Measurements from ENCODE around the gene CAMKK1.

CAMKK1 gene

DNA sequence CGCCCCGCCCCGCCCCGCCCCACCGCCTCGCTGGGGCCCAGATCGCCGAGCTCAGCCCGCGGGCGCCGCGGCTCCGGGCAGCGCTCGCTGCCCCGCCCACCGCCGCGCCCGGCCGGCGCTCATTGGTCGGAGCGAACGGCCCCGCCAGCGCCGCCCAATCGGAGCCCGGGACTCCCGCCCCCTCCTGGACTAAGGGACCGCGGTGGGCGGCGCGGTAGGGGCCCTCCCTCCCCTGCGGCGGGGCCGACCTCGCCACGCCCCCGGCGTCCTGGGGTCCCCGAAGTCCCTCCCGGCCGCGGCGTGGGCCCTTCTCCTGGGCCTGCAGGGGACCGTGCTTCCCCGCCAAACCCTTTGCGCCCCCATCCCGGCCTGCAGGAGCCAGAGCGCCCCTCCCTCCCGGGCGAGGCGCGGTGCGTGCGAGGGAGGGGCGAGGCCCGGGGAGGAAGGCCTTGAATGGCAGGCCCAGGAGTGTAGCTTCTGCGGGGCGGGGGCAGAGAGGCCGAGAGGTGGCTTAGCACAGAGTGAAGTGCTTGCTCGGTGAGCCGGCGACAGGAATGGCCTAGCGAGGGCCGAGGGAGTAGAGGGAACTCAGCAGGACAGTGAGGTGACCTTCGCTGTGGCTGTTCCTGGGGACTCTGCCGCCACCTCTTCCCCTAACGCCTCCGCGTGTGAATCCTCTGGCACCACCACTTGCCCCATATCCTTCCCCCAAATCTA is at the start of gene CAMKK1:
CAMKK1 (minus strand) TSS at position 51 of the 717 bp plus-strand sequence. CDS start 7,366 bp downstream, outside the sequence.
- Mint-ChIP-seq H3K27ac (peak within 1 kb of the TSS; percentile 82), H3K4me3 (peak within 1 kb of the TSS; percentile 88), H3K36me3 (no peaks in the 10 kb centered on the region), H3K27me3 (no peaks in the 10 kb centered on the region), H3K9me3 (no peaks in the 10 kb centered on the region), H3K4me1 (peaks cover 33% of the 10 kb centered on the region)
- DNase-seq (ENCODE audit: low spot score in 2 of 2) (peak; percentile 87 to 91), ATAC-seq (ENCODE audit: low read depth) (peak; percentile 79)

DNA sequence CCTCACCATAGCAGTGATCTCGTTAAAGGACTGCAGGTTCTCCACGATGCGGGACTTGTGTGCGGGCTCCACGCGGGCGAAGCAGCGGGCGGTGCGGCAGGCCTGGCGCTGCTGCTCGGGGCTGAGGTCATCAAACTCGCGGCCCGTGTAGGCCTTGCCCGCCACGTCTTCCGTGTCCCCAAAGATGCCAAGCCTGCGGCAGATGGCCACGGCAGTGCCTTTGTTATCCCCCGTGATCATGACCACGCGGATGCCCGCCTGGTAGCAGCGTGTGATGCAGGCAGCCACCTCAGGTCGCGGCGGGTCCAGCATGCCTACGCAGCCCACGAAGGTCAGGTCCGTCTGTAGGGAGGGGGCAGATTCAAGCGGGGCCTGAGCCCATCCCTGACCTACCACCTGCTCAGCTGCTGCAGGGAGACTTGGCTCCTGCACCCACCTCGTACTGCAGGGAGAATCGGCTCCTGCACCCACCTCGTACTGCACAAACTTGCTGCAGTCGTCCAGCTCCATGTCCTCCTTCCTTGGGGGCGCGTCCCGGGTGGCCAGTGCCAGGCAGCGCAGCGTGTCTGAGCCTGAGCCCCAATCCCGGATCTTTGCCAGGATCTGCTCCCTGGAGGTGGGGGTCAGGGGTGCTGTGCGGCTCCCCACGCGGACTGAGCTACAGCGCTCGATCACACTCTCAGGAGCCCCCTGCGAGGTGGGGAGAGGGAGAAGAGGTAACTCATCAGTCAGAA is 48.3 kb upstream of the CAMKK1 start:
- DNase-seq (ENCODE audit: low spot score in 2 of 2) (no peak), ATAC-seq (ENCODE audit: low read depth) (no peak)
- Mint-ChIP-seq H3K4me1 (peaks cover 14% of the 10 kb centered on the region), H3K27ac (no peak overlapping the region), H3K4me3 (no peak overlapping the region), H3K36me3 (peaks cover 45% of the 10 kb centered on the region), H3K9me3 (no peaks in the 10 kb centered on the region), H3K27me3 (no peaks in the 10 kb centered on the region)

DNA sequence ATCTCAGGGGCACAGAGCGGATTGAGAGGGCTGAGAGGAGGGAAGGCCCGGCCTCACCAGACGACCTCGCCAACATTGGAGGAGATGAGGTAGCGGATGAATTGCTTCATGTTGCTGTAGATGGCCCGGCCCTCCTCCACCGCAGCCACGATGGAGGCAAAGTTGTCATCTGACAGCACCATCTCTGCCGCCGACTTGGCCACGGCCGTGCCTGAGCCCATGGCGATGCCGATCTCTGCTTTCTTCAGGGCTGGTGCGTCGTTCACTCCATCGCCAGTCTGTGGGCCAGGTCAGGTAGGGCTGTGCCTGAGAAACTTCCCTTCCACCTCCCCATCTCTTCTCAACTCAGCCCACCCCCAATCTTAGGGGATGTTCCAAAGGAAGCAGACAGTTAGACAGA is 44.5 kb upstream of the CAMKK1 start:
- no peaks in the 10 kb centered on the region for H3K9me3 Mint-ChIP-seq
- ATAC-seq (ENCODE audit: low read depth) (no peak), DNase-seq (ENCODE audit: low spot score in 2 of 2) (no peak)
- peaks cover 42% of the 10 kb centered on the region for H3K36me3 Mint-ChIP-seq
- peaks cover 8% of the 10 kb centered on the region for H3K4me1 Mint-ChIP-seq
- H3K27ac Mint-ChIP-seq = peak overlapping the region; percentile 81
- H3K4me3 Mint-ChIP-seq = no peak overlapping the region
- H3K27me3 Mint-ChIP-seq = no peaks in the 10 kb centered on the region

DNA sequence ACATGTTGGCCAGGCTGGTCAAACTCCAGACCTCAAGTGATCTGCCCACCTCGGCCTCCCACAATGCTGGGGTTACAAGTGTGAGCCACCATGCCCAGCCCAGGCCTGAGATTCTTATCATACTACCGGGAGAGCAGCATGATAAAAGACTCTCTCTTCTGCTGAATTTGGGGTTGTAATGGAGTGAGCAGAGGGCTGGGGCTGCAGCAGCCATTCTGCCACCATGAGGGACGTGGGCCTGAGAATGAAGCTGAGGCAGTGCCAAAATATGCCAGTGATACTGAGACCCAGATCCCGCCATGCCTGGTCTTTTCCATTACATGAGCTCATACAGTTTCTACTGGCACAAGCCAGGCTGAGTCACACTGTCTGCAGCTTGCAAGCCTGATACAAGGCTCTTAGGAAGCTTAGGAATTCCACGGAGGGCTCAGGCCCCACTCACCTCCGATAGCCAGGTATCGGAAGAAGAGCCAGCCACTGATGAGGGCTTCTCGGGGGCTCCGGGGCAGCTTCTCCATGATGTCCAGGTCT is 43.0 kb upstream of the CAMKK1 start:
- no peaks in the 10 kb centered on the region for H3K27me3 Mint-ChIP-seq
- peak overlapping the region; percentile 60 for H3K27ac Mint-ChIP-seq
- H3K4me1 Mint-ChIP-seq = peaks cover 8% of the 10 kb centered on the region
- DNase-seq (ENCODE audit: low spot score in 2 of 2) (no peak), ATAC-seq (ENCODE audit: low read depth) (no peak)
- H3K4me3 Mint-ChIP-seq = no peak overlapping the region
- no peaks in the 10 kb centered on the region for H3K9me3 Mint-ChIP-seq
- peaks cover 37% of the 10 kb centered on the region for H3K36me3 Mint-ChIP-seq

DNA sequence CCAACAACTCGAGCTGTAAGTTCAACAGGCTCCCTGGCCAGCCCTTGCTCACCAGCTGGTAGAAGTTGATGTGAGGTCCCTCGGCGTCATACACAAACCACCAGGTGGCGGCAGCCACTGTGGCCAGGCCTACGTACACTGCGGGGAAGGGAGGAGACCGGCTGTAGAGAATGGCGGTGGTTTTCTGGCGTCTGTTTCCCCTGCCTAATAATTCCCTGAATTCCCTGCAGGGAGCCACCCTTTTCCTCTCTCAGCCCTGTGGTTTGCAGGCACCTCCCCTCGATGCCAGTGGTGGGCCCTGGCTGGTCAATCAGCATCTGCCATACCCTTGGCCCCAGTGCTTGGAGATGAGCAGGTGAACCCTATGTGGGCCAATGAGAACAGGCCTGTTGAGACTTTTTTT is 42.3 kb upstream of the CAMKK1 start:
- Mint-ChIP-seq H3K9me3 (no peaks in the 10 kb centered on the region), H3K36me3 (peaks cover 37% of the 10 kb centered on the region), H3K4me3 (no peak overlapping the region), H3K27me3 (no peaks in the 10 kb centered on the region), H3K4me1 (peaks cover 8% of the 10 kb centered on the region), H3K27ac (peak overlapping the region; percentile 63)
- DNase-seq (ENCODE audit: low spot score in 2 of 2) (peak in 1 of 2 donors; percentile 38), ATAC-seq (ENCODE audit: low read depth) (peak; percentile 90)

DNA sequence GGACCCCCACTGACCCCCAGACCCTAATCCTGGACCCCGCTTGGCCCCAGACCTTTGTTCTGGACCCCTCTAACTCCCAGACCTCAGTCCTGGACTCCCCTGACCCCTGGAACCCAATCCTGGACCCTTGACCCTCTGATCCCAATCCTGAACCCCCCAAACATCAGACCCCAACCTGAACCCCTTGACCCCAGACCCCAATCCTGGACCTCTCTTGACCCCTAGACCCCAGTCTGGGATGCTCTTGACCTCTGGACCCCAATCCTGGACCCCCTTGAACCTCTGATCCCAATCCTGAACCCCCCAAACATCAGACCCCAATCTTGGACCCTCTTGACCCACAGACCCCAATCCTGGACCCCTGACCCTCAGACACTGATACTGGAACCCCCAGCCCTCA is 36.9 kb upstream of the CAMKK1 start:
- Mint-ChIP-seq H3K9me3 (no peaks in the 10 kb centered on the region), H3K4me3 (no peak overlapping the region), H3K27me3 (no peaks in the 10 kb centered on the region), H3K27ac (peak overlapping the region; percentile 41), H3K36me3 (peaks cover 21% of the 10 kb centered on the region), H3K4me1 (peaks cover 9% of the 10 kb centered on the region)
- DNase-seq (ENCODE audit: low spot score in 2 of 2) (no peak), ATAC-seq (ENCODE audit: low read depth) (no peak)

DNA sequence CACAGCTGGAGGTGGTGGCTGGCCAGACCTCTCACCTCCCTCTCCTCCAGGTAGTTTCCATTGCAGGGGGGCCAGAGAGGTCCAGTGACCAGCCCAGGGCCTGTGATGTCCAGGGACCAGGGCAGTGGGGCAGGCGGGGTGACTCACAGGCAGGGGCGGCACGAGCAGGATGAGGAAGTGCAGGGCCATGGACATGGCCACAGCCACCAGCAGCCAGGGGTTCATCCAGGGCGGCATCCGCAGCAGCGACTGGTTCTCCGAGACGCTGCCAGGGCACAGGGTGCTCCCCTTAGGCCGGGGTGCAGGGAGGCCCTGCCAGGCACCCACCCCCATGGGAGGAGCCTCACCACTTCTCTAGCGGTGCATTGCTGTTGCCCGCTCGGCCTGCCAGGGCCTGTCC is 36.3 kb upstream of the CAMKK1 start:
- no peaks in the 10 kb centered on the region for H3K27me3 Mint-ChIP-seq
- H3K9me3 Mint-ChIP-seq = no peaks in the 10 kb centered on the region
- peak overlapping the region; percentile 41 for H3K27ac Mint-ChIP-seq
- ATAC-seq (ENCODE audit: low read depth) = no peak
- peaks cover 20% of the 10 kb centered on the region for H3K36me3 Mint-ChIP-seq
- no peak overlapping the region for H3K4me3 Mint-ChIP-seq
- no peak for DNase-seq (ENCODE audit: low spot score in 2 of 2)
- H3K4me1 Mint-ChIP-seq = peaks cover 10% of the 10 kb centered on the region

DNA sequence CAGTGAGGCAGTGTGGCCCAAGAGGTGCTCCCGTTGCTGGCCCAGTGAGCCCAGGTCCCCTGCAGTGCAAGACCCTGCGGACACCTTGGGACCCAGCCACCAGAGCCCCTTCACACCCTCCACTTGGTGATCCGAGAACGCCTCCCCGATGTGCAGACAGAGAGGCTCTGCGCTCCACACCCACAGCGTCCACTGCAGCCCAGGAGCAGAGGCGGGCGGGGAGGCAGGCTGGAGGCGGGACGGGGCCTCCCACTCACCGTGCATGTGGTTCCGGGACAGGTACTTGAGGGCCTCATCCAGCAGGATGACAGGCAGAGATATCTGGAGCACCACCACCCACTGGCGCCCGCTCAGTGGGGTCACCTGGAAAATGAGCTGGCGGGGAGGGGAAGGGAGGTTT is 35.6 kb upstream of the CAMKK1 start:
- H3K9me3 Mint-ChIP-seq = no peaks in the 10 kb centered on the region
- H3K36me3 Mint-ChIP-seq = peaks cover 20% of the 10 kb centered on the region
- no peak overlapping the region for H3K27ac Mint-ChIP-seq
- peaks cover 14% of the 10 kb centered on the region for H3K4me1 Mint-ChIP-seq
- H3K4me3 Mint-ChIP-seq = no peak overlapping the region
- no peak for DNase-seq (ENCODE audit: low spot score in 2 of 2)
- no peak for ATAC-seq (ENCODE audit: low read depth)
- no peaks in the 10 kb centered on the region for H3K27me3 Mint-ChIP-seq

DNA sequence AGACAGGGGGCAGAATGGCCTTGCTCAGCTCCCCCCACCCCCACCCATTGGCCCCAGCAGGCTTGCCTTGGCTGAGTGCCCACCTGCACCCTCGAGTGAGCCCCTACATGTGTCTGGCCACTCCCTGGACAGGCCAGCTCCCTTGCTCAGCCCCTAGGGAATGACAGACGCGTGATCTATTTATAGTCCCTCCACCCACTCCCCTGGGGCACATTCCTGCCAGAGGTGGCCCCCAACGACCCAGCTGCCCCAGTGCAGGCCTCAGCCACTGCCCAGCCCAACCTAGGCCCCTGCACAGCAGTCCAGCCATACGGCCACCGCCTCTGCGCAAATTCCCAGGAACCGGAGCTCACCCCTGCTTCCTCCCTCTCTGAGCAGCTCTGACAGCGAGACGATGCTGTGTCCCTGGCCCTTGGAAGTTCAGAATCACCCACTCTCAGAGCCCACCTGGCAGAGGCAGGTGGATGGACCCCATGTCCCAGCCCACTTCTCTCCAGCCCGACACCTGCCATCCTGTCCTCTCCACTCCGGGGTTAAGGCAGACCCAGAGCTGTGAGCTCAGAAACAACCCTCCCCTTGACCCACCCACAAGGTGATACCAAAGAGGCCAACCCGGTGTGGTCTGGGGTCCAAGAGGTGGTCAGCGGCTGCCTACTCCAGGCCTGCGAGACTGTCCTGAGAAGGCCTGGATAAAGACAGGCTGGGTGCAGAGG is 34.9 kb upstream of the CAMKK1 start:
- Mint-ChIP-seq H3K27ac (peak overlapping the region; percentile 45), H3K36me3 (peaks cover 20% of the 10 kb centered on the region), H3K27me3 (no peaks in the 10 kb centered on the region), H3K9me3 (no peaks in the 10 kb centered on the region), H3K4me3 (no peak overlapping the region), H3K4me1 (peaks cover 19% of the 10 kb centered on the region)
- ATAC-seq (ENCODE audit: low read depth) (no peak), DNase-seq (ENCODE audit: low spot score in 2 of 2) (no peak)

DNA sequence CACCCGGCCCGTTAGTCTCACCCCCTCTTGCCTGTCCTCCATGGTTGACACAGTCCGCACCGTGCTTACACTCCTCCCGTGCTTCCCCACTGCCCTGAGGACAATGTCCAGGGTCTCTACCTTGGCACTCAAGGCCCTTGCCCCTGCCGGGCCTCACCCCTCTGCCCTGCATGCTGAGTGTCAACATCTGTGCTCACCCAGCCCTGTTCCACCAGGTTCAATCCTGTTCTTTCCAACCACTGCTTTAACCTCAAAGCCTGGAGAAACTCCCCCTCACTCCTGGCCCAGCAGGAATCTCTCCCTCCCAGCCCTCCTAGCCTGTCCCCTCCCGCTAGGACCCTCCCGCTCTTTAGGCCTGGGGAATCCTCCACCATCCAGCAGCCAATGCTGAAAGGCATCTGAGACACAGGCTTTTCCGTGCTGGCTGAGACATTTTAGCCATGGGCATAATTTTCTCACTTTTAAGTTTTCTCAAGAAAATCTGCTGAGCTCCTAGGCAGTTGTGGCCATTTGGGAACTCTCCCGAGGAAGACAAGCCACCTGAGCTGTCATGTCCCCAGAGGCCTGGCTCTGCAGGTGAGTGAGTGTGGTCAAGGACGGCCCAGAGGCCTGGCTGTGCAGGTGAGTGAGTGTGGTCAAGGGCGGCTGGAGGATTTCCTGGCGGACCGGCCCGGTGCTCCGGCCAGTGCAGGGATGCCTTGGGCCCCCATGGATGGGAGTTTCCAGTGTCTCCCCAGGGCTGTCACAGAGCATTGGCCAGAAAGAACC is 34.2 kb upstream of the CAMKK1 start:
- H3K4me1 Mint-ChIP-seq = peaks cover 24% of the 10 kb centered on the region
- DNase-seq (ENCODE audit: low spot score in 2 of 2) = no peak

DNA sequence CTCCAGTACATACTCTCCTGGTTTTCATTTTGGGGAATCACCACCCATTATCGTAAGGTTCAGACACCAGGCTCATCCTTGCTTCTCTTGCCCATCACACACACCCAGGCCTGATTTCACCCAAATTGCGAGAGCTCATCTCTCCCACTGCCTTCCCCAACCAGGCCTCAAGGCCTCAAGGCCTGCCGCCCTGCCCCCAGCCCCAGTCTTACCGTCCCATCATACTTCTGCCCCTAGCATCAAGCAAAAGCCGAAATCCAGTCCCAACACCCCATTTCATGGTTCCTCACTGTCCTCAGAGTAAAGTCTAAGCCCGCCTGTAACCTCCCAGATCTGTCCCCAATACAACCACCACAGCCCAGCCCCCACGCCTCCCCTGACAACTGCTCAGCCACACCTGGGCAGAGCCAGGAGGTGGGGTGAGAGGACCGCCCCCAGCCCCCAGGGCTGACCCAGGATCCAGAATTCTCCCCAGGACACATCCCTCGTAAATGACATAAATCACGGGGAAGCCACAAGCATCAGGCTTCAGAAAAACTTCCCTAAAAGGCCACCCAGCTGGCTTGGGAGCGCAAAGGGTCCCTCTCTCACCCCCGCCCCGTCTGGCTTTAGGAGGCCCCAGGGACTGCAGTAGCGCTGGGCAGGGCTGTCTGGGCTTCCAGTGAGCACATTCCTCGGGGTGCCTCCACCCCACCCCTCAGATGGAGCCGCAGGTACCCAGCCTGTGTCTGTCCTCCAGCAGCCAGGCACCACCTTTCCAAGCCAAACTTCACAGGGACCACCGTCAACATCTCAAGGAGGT is 33.0 kb upstream of the CAMKK1 start:
- DNase-seq (ENCODE audit: low spot score in 2 of 2) (no peak), ATAC-seq (ENCODE audit: low read depth) (no peak)
- Mint-ChIP-seq H3K4me3 (no peak overlapping the region), H3K27me3 (no peaks in the 10 kb centered on the region), H3K27ac (peak overlapping the region; percentile 76), H3K4me1 (peaks cover 29% of the 10 kb centered on the region), H3K9me3 (no peaks in the 10 kb centered on the region), H3K36me3 (peaks cover 16% of the 10 kb centered on the region)

More for the DNA sequence above, 34.2 kb upstream of the CAMKK1 start:
- Mint-ChIP-seq H3K36me3 (peaks cover 16% of the 10 kb centered on the region), H3K4me3 (no peak overlapping the region), H3K27me3 (no peaks in the 10 kb centered on the region), H3K9me3 (no peaks in the 10 kb centered on the region), H3K27ac (peak overlapping the region; percentile 76)
- ATAC-seq (ENCODE audit: low read depth) = no peak

DNA sequence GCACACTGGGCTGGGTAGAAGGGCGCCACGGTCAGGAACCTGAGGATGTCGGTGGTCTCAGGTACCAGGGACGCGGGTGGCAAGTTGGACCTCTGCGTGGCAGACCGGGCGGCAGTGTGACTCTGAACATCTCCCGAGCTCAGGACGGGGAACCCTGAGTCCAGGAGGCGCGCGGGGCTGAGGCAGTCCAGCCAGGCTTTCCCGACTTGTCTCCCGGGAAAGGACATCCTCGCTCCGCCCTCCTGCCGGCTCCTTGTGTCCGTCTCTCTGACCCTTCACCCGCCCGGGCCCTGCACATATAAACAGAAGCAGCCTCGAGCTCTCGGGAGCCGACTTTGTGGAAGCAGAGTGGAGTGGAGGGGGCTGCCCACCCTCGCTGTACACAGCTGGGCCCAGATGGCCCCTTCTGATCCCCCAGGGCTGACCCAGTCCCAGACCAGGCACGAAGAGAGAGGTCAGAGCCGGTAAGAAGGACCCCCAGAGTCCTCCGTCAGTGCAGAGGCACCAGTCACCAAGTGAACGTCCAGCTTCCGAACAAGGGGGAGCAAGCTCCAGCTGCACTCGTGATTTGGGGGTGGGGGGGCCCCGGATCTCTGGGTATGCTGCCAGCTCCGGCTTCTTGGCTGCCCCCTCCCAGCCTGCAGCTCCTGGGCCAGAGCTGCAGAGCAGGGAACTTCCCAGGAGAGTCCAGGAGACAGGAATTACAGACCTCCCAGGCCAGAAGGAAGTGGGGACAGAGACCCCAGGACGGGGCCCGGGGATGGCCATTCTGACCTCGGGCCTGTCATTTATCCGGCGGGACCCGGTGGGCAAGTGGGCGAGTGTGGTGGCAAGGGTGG is 31.9 kb upstream of the CAMKK1 start:
- peaks cover 14% of the 10 kb centered on the region for H3K36me3 Mint-ChIP-seq
- H3K4me1 Mint-ChIP-seq = peaks cover 30% of the 10 kb centered on the region
- ATAC-seq (ENCODE audit: low read depth) = no peak
- no peaks in the 10 kb centered on the region for H3K27me3 Mint-ChIP-seq
- H3K27ac Mint-ChIP-seq = peak overlapping the region; percentile 37
- no peaks in the 10 kb centered on the region for H3K9me3 Mint-ChIP-seq
- H3K4me3 Mint-ChIP-seq = no peak overlapping the region
- DNase-seq (ENCODE audit: low spot score in 2 of 2) = no peak

Data from memory B cell (primary cell).